Subcutaneous adipose tissue (tissue), 4 donors: ENCODE results near the gene RPS10. TPM values are rescaled to one million over a fixed set of nuclear protein-coding genes. Genes with fewer than 3 reads are reported as not detected.

Experiments
- CTCF ChIP-seq: fragments of 450-650 bp; IDR thresholded peaks from one replicate; pipeline ENCODE4 v1.5.1; 2016; ENCODE audit warnings: low read depth, mild to moderate bottlenecking, control low read depth, antibody characterized with exemption, moderate library complexity
- total RNA-seq, 4 donors: library from RNA; depleted of rRNA; stranded (reverse); fragments of >200 nt; gene quantifications; one replicate each; pipeline ENCODE4 v1.1.0, GENCODE V29; 2016

RPS10 gene
- total RNA-seq, 4 donors from 2014 or later, result 1,387 to 2,386 (median 2,131) TPM

GRCh38 chr6:34392497-34393190 is 33.2 kb downstream of the RPS10 start, which contains the start of gene NUDT3:
TSS of gene NUDT3 (minus strand) at chr6:34392669. CDS start at chr6:34392362, 307 bp downstream.
- no peak for TF ChIP-seq CTCF

GRCh38 chr6:34391786-34392496 is 33.9 kb downstream of the RPS10 start:
- no peak for TF ChIP-seq CTCF

GRCh38 chr6:34391473-34391785 is 34.4 kb downstream of the RPS10 start:
- no peak for TF ChIP-seq CTCF

GRCh38 chr6:34390531-34391472 is 35.1 kb downstream of the RPS10 start:
- no peak for TF ChIP-seq CTCF

- no peak for TF ChIP-seq CTCF
These were observed 36.8 kb downstream of the RPS10 start for GRCh38 chr6:34389034-34389433.

GRCh38 chr6:34388421-34388820 is 37.4 kb downstream of the RPS10 start:
- TF ChIP-seq CTCF, result no peak
